Measurements from ENCODE around the gene MRPS7. TPM values are rescaled to one million over a fixed set of nuclear protein-coding genes. Genes with fewer than 3 reads are reported as not detected.

The MRPS7 gene
- total RNA-seq, 1 experiment from 2014 or later: 48.8 TPM

GRCh38 chr17:75231741-75232464 is 29.8 kb upstream of the MRPS7 start:
- no peak for DNase-seq
- Histone ChIP-seq H2AFZ (ENCODE audit: low read length) (no peak overlapping the region), H3K4me2 (ENCODE audit: low read depth, low read length, poor library complexity, severe bottlenecking) (no peak overlapping the region), H3K79me2 (ENCODE audit: low read length) (no peaks in the 10 kb centered on the region), H4K20me1 (ENCODE audit: insufficient read depth, low read depth, low read length) (peaks cover 2% of the 10 kb centered on the region; the same call in 1 of the 2 replicates), H3K27ac (ENCODE audit: low read length) (no peak overlapping the region), H3K9me2 (replicated peaks; ENCODE audit: insufficient read depth, low read length) (no peaks in the 10 kb centered on the region), H3K9me3 (ENCODE audit: low read length) (no peaks in the 10 kb centered on the region), H3K4me3 (ENCODE audit: low read length) (no peak overlapping the region), H3K36me3 (ENCODE audit: insufficient read depth, low read length) (peaks cover 36% of the 10 kb centered on the region), H3K9ac (ENCODE audit: low read length) (no peak overlapping the region), H3K27me3 (ENCODE audit: low read length) (no peaks in the 10 kb centered on the region), H3K4me1 (ENCODE audit: low read length) (no peaks in the 10 kb centered on the region)

DNA sequence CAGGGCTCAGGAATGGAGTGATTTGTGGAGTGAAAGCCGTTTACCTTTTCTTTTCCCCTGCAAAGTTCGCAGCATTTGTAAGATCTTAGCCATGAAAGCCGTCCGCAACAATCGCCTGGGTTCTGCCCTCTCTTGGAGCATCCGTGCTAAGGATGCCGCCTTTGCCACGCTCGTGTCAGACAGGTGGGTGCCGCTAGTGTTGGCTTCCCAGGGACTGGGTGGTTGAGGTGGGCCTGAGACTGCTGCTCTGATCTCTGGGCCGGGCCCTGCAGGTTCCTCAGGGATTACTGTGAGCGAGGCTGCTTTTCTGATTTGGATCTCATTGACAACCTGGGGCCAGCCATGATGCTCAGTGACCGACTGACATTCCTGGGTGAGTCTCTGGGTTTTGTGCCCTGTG is 28.9 kb upstream of the MRPS7 start:
- no peak for DNase-seq
- Histone ChIP-seq H3K9me3 (ENCODE audit: low read length) (no peaks in the 10 kb centered on the region), H3K36me3 (ENCODE audit: insufficient read depth, low read length) (peaks cover 37% of the 10 kb centered on the region), H3K4me2 (ENCODE audit: low read depth, low read length, poor library complexity, severe bottlenecking) (no peak overlapping the region), H4K20me1 (ENCODE audit: insufficient read depth, low read depth, low read length) (peaks cover 5% of the 10 kb centered on the region; the same call in 1 of the 2 replicates), H3K27ac (ENCODE audit: low read length) (no peak overlapping the region), H3K27me3 (ENCODE audit: low read length) (no peaks in the 10 kb centered on the region), H3K9me2 (replicated peaks; ENCODE audit: insufficient read depth, low read length) (no peaks in the 10 kb centered on the region), H3K9ac (ENCODE audit: low read length) (no peak overlapping the region), H2AFZ (ENCODE audit: low read length) (no peak overlapping the region), H3K4me3 (ENCODE audit: low read length) (no peak overlapping the region), H3K4me1 (ENCODE audit: low read length) (no peaks in the 10 kb centered on the region), H3K79me2 (ENCODE audit: low read length) (0 out of 2 replicates have a peak, but pooled peaks cover 5% of the 10 kb centered on the region)

- H3K79me2 ChIP-seq (ENCODE audit: low read length): 0 out of 2 replicates have a peak, but pooled peaks cover 5% of the 10 kb centered on the region
- no peak overlapping the region for H3K9ac ChIP-seq (ENCODE audit: low read length)
- peaks cover 16% of the 10 kb centered on the region for H3K4me1 ChIP-seq (ENCODE audit: low read length)
- H3K9me3 ChIP-seq (ENCODE audit: low read length): no peaks in the 10 kb centered on the region
- no peak for DNase-seq
- no peak overlapping the region for H3K4me2 ChIP-seq (ENCODE audit: low read depth, low read length, poor library complexity, severe bottlenecking)
- no peak overlapping the region for H3K4me3 ChIP-seq (ENCODE audit: low read length)
- peaks cover 5% of the 10 kb centered on the region; the same call in 1 of the 2 replicates for H4K20me1 ChIP-seq (ENCODE audit: insufficient read depth, low read depth, low read length)
- no peaks in the 10 kb centered on the region for H3K27me3 ChIP-seq (ENCODE audit: low read length)
- H2AFZ ChIP-seq (ENCODE audit: low read length): no peak overlapping the region
- H3K9me2 ChIP-seq (replicated peaks; ENCODE audit: insufficient read depth, low read length): no peaks in the 10 kb centered on the region
- H3K36me3 ChIP-seq (ENCODE audit: insufficient read depth, low read length): peaks cover 52% of the 10 kb centered on the region
- no peak overlapping the region for H3K27ac ChIP-seq (ENCODE audit: low read length)
Measured at GRCh38 chr17:75237100-75238014, 24.3 kb upstream of the MRPS7 start.

- H3K4me2 ChIP-seq (ENCODE audit: low read depth, low read length, poor library complexity, severe bottlenecking): no peak overlapping the region
- H3K27ac ChIP-seq (ENCODE audit: low read length): no peak overlapping the region
- no peak overlapping the region for H2AFZ ChIP-seq (ENCODE audit: low read length)
- peaks cover 23% of the 10 kb centered on the region for H3K4me1 ChIP-seq (ENCODE audit: low read length)
- H3K9me2 ChIP-seq (replicated peaks; ENCODE audit: insufficient read depth, low read length): no peaks in the 10 kb centered on the region
- peaks cover 46% of the 10 kb centered on the region for H3K36me3 ChIP-seq (ENCODE audit: insufficient read depth, low read length)
- H3K27me3 ChIP-seq (ENCODE audit: low read length): no peaks in the 10 kb centered on the region
- 0 out of 2 replicates have a peak, but pooled peaks cover 5% of the 10 kb centered on the region for H3K79me2 ChIP-seq (ENCODE audit: low read length)
- no peak for DNase-seq
- H4K20me1 ChIP-seq (ENCODE audit: insufficient read depth, low read depth, low read length): peaks cover 5% of the 10 kb centered on the region; the same call in 1 of the 2 replicates
- H3K9ac ChIP-seq (ENCODE audit: low read length): no peak overlapping the region
- H3K4me3 ChIP-seq (ENCODE audit: low read length): no peak overlapping the region
- no peaks in the 10 kb centered on the region for H3K9me3 ChIP-seq (ENCODE audit: low read length)
Measured at GRCh38 chr17:75238020-75238580, 23.6 kb upstream of the MRPS7 start.

DNA sequence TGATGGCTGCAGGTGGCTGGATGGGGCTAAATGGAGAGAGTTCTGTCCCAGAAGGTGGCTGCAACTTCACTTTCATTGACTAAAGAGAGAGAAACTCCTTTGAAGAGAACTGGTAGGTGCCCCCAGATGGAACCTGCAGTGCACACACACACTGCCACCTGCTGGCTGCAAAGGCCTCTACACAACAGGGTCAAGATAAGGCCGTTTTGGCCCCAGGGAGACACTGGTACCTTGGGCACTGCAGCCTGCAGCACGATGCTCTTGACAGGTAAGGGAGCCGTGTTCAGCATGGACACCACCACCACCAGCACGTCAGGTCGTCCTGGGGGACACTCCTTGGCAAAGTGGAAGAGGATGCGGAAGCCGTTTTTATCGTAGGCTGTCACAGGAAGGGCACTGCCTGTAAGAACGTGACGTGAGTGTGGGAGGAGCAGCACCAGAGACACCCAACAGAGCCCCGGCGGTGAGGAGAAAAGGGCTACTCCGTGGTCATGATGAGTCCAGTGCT is 22.9 kb upstream of the MRPS7 start:
- no peak overlapping the region for H3K27ac ChIP-seq (ENCODE audit: low read length)
- H3K9me3 ChIP-seq (ENCODE audit: low read length): no peaks in the 10 kb centered on the region
- H3K36me3 ChIP-seq (ENCODE audit: insufficient read depth, low read length): peaks cover 52% of the 10 kb centered on the region; the same call in 1 of the 2 replicates
- no peak overlapping the region for H3K9ac ChIP-seq (ENCODE audit: low read length)
- H4K20me1 ChIP-seq (ENCODE audit: insufficient read depth, low read depth, low read length): peaks cover 5% of the 10 kb centered on the region; the same call in 1 of the 2 replicates
- no peaks in the 10 kb centered on the region for H3K9me2 ChIP-seq (replicated peaks; ENCODE audit: insufficient read depth, low read length)
- no peak overlapping the region for H2AFZ ChIP-seq (ENCODE audit: low read length)
- H3K27me3 ChIP-seq (ENCODE audit: low read length): no peaks in the 10 kb centered on the region
- no peak overlapping the region for H3K4me2 ChIP-seq (ENCODE audit: low read depth, low read length, poor library complexity, severe bottlenecking)
- H3K79me2 ChIP-seq (ENCODE audit: low read length): 0 out of 2 replicates have a peak, but pooled peaks cover 5% of the 10 kb centered on the region
- peaks cover 30% of the 10 kb centered on the region for H3K4me1 ChIP-seq (ENCODE audit: low read length)
- H3K4me3 ChIP-seq (ENCODE audit: low read length): no peak overlapping the region
- peak; percentile 89 for DNase-seq

DNA sequence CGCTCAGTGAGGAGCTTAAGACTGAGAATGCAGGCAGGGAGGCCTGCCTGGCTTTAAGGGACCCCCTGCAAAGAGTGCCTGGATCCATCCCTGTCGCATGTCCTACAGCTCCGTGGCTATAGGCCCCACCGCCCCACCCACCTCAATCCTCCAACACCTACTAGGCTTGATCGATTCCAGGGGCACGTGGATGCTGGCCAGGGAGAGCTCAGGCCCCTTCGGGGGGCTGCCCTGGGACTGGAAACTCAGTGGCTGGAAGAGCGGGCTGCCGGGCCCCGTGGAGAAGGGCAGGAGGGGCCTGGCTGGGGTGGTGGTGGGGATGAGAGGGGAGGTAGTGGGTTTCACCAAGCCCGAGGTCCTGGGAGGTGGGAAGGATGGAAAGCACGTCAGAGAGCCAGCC is 22.5 kb upstream of the MRPS7 start:
- H3K4me2 ChIP-seq (ENCODE audit: low read depth, low read length, poor library complexity, severe bottlenecking): no peak overlapping the region
- no peaks in the 10 kb centered on the region for H3K27me3 ChIP-seq (ENCODE audit: low read length)
- no peak overlapping the region for H3K4me3 ChIP-seq (ENCODE audit: low read length)
- no peak for DNase-seq
- H3K27ac ChIP-seq (ENCODE audit: low read length): no peak overlapping the region
- H3K36me3 ChIP-seq (ENCODE audit: insufficient read depth, low read length): peaks cover 53% of the 10 kb centered on the region; the same call in 1 of the 2 replicates
- peaks cover 34% of the 10 kb centered on the region for H3K4me1 ChIP-seq (ENCODE audit: low read length)
- no peak overlapping the region for H3K9ac ChIP-seq (ENCODE audit: low read length)
- H3K9me2 ChIP-seq (replicated peaks; ENCODE audit: insufficient read depth, low read length): no peaks in the 10 kb centered on the region
- H3K79me2 ChIP-seq (ENCODE audit: low read length): 0 out of 2 replicates have a peak, but pooled peaks cover 5% of the 10 kb centered on the region
- H4K20me1 ChIP-seq (ENCODE audit: insufficient read depth, low read depth, low read length): peaks cover 5% of the 10 kb centered on the region; the same call in 1 of the 2 replicates
- no peaks in the 10 kb centered on the region for H3K9me3 ChIP-seq (ENCODE audit: low read length)
- H2AFZ ChIP-seq (ENCODE audit: low read length): no peak overlapping the region

DNA sequence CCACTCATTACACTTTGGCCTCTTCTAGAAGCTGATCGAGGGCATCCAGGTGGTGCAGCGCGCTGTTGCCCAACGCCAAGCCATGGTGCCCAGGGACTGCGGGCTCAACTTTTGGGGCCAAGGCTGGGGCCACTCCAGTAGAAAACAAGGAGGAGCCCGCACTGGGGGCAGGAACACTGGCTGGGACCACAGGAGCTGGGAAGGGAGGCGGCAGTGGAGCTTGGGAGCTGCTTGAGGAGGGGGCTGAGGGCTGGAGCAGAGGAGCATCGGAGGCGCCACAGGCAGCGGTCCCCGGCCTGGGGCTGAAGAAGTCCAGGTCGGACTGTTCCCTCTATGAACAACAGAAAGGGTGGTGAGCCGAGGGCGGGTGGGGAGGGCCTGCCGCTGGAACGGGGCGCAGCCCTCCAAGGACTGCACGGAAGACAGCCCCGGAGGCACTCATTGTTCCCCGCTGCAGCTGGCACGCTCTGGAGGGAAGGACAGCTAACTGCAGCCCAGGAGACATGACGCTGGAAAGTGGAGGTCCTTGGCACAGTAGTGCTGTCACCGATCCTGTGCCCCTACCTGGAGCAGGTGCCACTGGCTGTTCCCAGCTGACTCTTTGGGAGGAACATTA is 21.8 kb upstream of the MRPS7 start:
- DNase-seq: no peak
- Histone ChIP-seq H3K4me2 (ENCODE audit: low read depth, low read length, poor library complexity, severe bottlenecking) (no peak overlapping the region), H3K27me3 (ENCODE audit: low read length) (no peaks in the 10 kb centered on the region), H3K9me3 (ENCODE audit: low read length) (no peaks in the 10 kb centered on the region), H3K9me2 (replicated peaks; ENCODE audit: insufficient read depth, low read length) (no peaks in the 10 kb centered on the region), H3K79me2 (ENCODE audit: low read length) (0 out of 2 replicates have a peak, but pooled peaks cover 5% of the 10 kb centered on the region), H2AFZ (ENCODE audit: low read length) (no peak overlapping the region), H3K4me3 (ENCODE audit: low read length) (no peak overlapping the region), H3K36me3 (ENCODE audit: insufficient read depth, low read length) (peaks cover 47% of the 10 kb centered on the region; the same call in 1 of the 2 replicates), H4K20me1 (ENCODE audit: insufficient read depth, low read depth, low read length) (peaks cover 5% of the 10 kb centered on the region; the same call in 1 of the 2 replicates), H3K4me1 (ENCODE audit: low read length) (peaks cover 41% of the 10 kb centered on the region), H3K27ac (ENCODE audit: low read length) (no peak overlapping the region), H3K9ac (ENCODE audit: low read length) (no peak overlapping the region)
